Progenitor cell of endocrine pancreas (in vitro differentiated cells): ENCODE data around the gene ANKRD18B. TPM values are rescaled to one million over a fixed set of nuclear protein-coding genes. Genes with fewer than 3 reads are reported as not detected.
"Not testable (repeated sequence)": the region's sequence is repeated elsewhere in the genome, so short reads cannot be mapped to it uniquely, and the experiment has no call there.

Experiments
- DNase-seq: peaks from one replicate; pipeline ENCODE4 v3.0.0; 2021; ENCODE audit warnings: low spot score; ENCODE audit not compliant: unreplicated experiment
- H3K27ac Mint-ChIP-seq: 2 replicates; pipeline ENCODE4 v1.8.0; 2021; ENCODE audit warnings: mild to moderate bottlenecking, moderate library complexity, mixed read lengths
- H3K27me3 Mint-ChIP-seq: 2 replicates; pipeline ENCODE4 v1.8.0; 2021; ENCODE audit warnings: mixed read lengths
- H3K36me3 Mint-ChIP-seq: 2 replicates; pipeline ENCODE4 v1.8.0; 2022; ENCODE audit warnings: mixed read lengths; ENCODE audit not compliant: insufficient read depth
- H3K4me1 Mint-ChIP-seq: 2 replicates; pipeline ENCODE4 v1.8.0; 2021; ENCODE audit warnings: low read depth, mixed read lengths
- H3K4me3 Mint-ChIP-seq: 2 replicates; pipeline ENCODE4 v1.8.0; 2021; ENCODE audit warnings: low read depth, mild to moderate bottlenecking, moderate library complexity, mixed read lengths
- H3K9me3 Mint-ChIP-seq: 2 replicates; pipeline ENCODE4 v1.8.0; 2021; ENCODE audit warnings: low read depth, mixed read lengths
- total RNA-seq: library from RNA; stranded (reverse); gene quantifications from 2 replicates; pipeline ENCODE4 v1.2.1, GENCODE V29; 2021

Gene ANKRD18B
- total RNA-seq, 1 donor from 2014 or later = 2.3 TPM

- H3K4me3 Mint-ChIP-seq, H3K27me3 Mint-ChIP-seq, DNase-seq, H3K27ac Mint-ChIP-seq, H3K36me3 Mint-ChIP-seq, H3K4me1 Mint-ChIP-seq, H3K9me3 Mint-ChIP-seq: not testable (repeated sequence)
Observed at GRCh38 chr9:33548816-33549215, 24.8 kb downstream of the ANKRD18B start.

- not testable (repeated sequence) for H3K36me3 Mint-ChIP-seq, H3K4me1 Mint-ChIP-seq, H3K27ac Mint-ChIP-seq, H3K9me3 Mint-ChIP-seq, DNase-seq, H3K4me3 Mint-ChIP-seq, H3K27me3 Mint-ChIP-seq
Observed at GRCh38 chr9:33549418-33549817, 25.4 kb downstream of the ANKRD18B start.

- not testable (repeated sequence) for H3K27ac Mint-ChIP-seq, H3K4me3 Mint-ChIP-seq, H3K27me3 Mint-ChIP-seq, H3K36me3 Mint-ChIP-seq, H3K9me3 Mint-ChIP-seq, DNase-seq, H3K4me1 Mint-ChIP-seq
Observed at GRCh38 chr9:33551183-33551582, 27.1 kb downstream of the ANKRD18B start.

GRCh38 chr9:33552315-33552725 is 28.3 kb downstream of the ANKRD18B start:
- not testable (repeated sequence) for H3K4me1 Mint-ChIP-seq, H3K36me3 Mint-ChIP-seq, H3K27ac Mint-ChIP-seq, H3K4me3 Mint-ChIP-seq, H3K9me3 Mint-ChIP-seq, H3K27me3 Mint-ChIP-seq, DNase-seq

GRCh38 chr9:33560217-33560616 is 36.2 kb downstream of the ANKRD18B start:
- not testable (repeated sequence) for H3K9me3 Mint-ChIP-seq, H3K36me3 Mint-ChIP-seq, H3K4me3 Mint-ChIP-seq, H3K27ac Mint-ChIP-seq, H3K4me1 Mint-ChIP-seq, H3K27me3 Mint-ChIP-seq, DNase-seq

- not testable (repeated sequence) for H3K27me3 Mint-ChIP-seq, H3K36me3 Mint-ChIP-seq, DNase-seq, H3K4me3 Mint-ChIP-seq, H3K27ac Mint-ChIP-seq, H3K9me3 Mint-ChIP-seq, H3K4me1 Mint-ChIP-seq
Observed at GRCh38 chr9:33562196-33562595, 38.1 kb downstream of the ANKRD18B start.

GRCh38 chr9:33567776-33568175 is 43.7 kb downstream of the ANKRD18B start:
- not testable (repeated sequence) for H3K36me3 Mint-ChIP-seq, H3K27me3 Mint-ChIP-seq, H3K9me3 Mint-ChIP-seq, H3K4me3 Mint-ChIP-seq, DNase-seq, H3K4me1 Mint-ChIP-seq, H3K27ac Mint-ChIP-seq

- H3K4me3 Mint-ChIP-seq = not testable (repeated sequence)
Observed at GRCh38 chr9:33577786-33578185, 53.7 kb downstream of the ANKRD18B start.

GRCh38 chr9:33579996-33580395 is 55.9 kb downstream of the ANKRD18B start:
- H3K9me3 Mint-ChIP-seq, H3K36me3 Mint-ChIP-seq, H3K4me1 Mint-ChIP-seq, H3K4me3 Mint-ChIP-seq, H3K27ac Mint-ChIP-seq, H3K27me3 Mint-ChIP-seq, DNase-seq: not testable (repeated sequence)

More at GRCh38 chr9:33577786-33578185, 53.7 kb downstream of the ANKRD18B start:
- not testable (repeated sequence) for H3K36me3 Mint-ChIP-seq, DNase-seq, H3K9me3 Mint-ChIP-seq, H3K4me1 Mint-ChIP-seq, H3K27ac Mint-ChIP-seq, H3K27me3 Mint-ChIP-seq

- not testable (repeated sequence) for H3K4me3 Mint-ChIP-seq
Observed at GRCh38 chr9:33582686-33583085, 58.6 kb downstream of the ANKRD18B start.

GRCh38 chr9:33586128-33586527 is 62.1 kb downstream of the ANKRD18B start:
- not testable (repeated sequence) for H3K27me3 Mint-ChIP-seq, DNase-seq, H3K4me3 Mint-ChIP-seq, H3K4me1 Mint-ChIP-seq, H3K36me3 Mint-ChIP-seq, H3K9me3 Mint-ChIP-seq, H3K27ac Mint-ChIP-seq

More at GRCh38 chr9:33582686-33583085, 58.6 kb downstream of the ANKRD18B start:
- H3K36me3 Mint-ChIP-seq, H3K27me3 Mint-ChIP-seq, H3K9me3 Mint-ChIP-seq, H3K27ac Mint-ChIP-seq, H3K4me1 Mint-ChIP-seq, DNase-seq: not testable (repeated sequence)

GRCh38 chr9:33587799-33588198 is 63.7 kb downstream of the ANKRD18B start:
- not testable (repeated sequence) for DNase-seq, H3K27me3 Mint-ChIP-seq, H3K4me1 Mint-ChIP-seq, H3K27ac Mint-ChIP-seq, H3K9me3 Mint-ChIP-seq, H3K36me3 Mint-ChIP-seq, H3K4me3 Mint-ChIP-seq

- H3K4me1 Mint-ChIP-seq, DNase-seq, H3K4me3 Mint-ChIP-seq, H3K27me3 Mint-ChIP-seq, H3K36me3 Mint-ChIP-seq, H3K9me3 Mint-ChIP-seq, H3K27ac Mint-ChIP-seq: not testable (repeated sequence)
Observed at GRCh38 chr9:33588876-33589275, 64.8 kb downstream of the ANKRD18B start.

GRCh38 chr9:33590857-33591256 is 66.8 kb downstream of the ANKRD18B start:
- DNase-seq, H3K4me3 Mint-ChIP-seq, H3K36me3 Mint-ChIP-seq, H3K4me1 Mint-ChIP-seq, H3K27ac Mint-ChIP-seq, H3K9me3 Mint-ChIP-seq: not testable (repeated sequence)
- H3K27me3 Mint-ChIP-seq = peaks cover 12% of the 10 kb centered on the region
